ENCODE data around the gene RNF123.

DNA sequence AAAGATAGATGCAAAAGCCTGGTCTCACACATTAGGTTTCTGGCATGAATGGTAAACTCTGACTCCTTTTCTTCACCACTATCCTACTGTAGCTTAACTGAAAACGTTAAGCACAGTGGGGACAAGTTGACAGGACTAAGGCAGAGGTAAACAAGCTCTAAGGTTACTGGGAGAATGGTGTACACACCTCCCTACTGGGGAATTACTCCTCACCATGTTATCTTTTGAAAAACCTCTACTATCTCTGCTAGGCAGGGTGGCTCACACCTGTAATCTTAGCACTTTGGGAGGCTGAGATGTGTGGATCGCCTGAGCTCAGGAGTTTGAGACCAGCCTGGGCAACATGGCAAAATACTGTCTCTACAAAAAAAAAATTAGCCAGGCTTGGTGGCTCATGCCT, 67.8 kb downstream of the RNF123 start:
- TF ChIP-seq, protein P1, sequence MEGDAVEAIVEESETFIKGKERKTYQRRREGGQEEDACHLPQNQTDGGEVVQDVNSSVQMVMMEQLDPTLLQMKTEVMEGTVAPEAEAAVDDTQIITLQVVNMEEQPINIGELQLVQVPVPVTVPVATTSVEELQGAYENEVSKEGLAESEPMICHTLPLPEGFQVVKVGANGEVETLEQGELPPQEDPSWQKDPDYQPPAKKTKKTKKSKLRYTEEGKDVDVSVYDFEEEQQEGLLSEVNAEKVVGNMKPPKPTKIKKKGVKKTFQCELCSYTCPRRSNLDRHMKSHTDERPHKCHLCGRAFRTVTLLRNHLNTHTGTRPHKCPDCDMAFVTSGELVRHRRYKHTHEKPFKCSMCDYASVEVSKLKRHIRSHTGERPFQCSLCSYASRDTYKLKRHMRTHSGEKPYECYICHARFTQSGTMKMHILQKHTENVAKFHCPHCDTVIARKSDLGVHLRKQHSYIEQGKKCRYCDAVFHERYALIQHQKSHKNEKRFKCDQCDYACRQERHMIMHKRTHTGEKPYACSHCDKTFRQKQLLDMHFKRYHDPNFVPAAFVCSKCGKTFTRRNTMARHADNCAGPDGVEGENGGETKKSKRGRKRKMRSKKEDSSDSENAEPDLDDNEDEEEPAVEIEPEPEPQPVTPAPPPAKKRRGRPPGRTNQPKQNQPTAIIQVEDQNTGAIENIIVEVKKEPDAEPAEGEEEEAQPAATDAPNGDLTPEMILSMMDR (IDR thresholded peaks at IDR 0.05), result no peak
- no peak for TF ChIP-seq ZFX (IDR thresholded peaks at IDR 0.05; ENCODE audit: borderline replicate concordance)

Measured in 22Rv1 (cell line).